ENCODE measurements around the gene BMS1. TPM values are rescaled to one million over a fixed set of nuclear protein-coding genes. Genes with fewer than 3 reads are reported as not detected.

BMS1 gene
- total RNA-seq, 1 experiment from 2014 or later = 32.3 TPM

DNA sequence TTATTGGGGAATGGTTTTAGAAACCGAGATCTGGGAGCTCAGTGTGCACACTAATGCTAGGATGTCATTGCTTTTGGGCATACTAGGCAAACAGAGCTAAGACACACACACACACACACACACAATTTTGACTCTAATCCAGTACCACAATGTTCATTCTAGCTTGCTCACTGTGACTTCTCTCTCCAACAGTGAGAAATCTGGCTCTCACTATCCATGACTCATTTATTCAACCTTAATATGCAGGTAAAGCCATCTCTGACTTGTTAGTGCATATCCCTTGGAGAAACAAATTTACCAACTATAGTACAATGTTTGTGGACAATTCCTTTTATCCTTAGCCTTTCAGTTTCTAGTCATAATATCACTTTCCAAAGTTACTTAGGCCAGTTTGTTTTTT, 5.9 kb upstream of the BMS1 start:
- ATAC-seq (no peak), DNase-seq (ENCODE audit: low read depth, low spot score) (no peak)
- Histone ChIP-seq H3K4me3 (ENCODE audit: low read depth in 2 of 2, low read length in 2 of 2) (no peak overlapping the region), H3K36me3 (ENCODE audit: control insufficient read depth, insufficient read depth, low read length) (no peaks in the 10 kb centered on the region), H3K4me1 (ENCODE audit: control insufficient read depth, insufficient read depth, low read length) (no peaks in the 10 kb centered on the region), H3K27me3 (ENCODE audit: control insufficient read depth, insufficient read depth, low read length) (peaks cover 12% of the 10 kb centered on the region; the same call in 1 of the 2 replicates), H3K9me3 (ENCODE audit: control insufficient read depth, insufficient read depth, low read depth, low read length) (no peaks in the 10 kb centered on the region), H3K27ac (ENCODE audit: low read length) (no peak overlapping the region)
- in situ Hi-C loops (cut with HindIII; ENCODE audit: low pct_unique_long_range_greater_than_20kb, low sequenced_read_pairs) = no loop called here
- TF ChIP-seq POLR2AphosphoS5 (IDR thresholded peaks at IDR 0.05; ENCODE audit: low read depth, low read length) = no peak
- no peak for TF ChIP-seq TCF7L2 (IDR thresholded peaks at IDR 0.05; ENCODE audit: low read depth, low read length)
- TF ChIP-seq, protein P1, sequence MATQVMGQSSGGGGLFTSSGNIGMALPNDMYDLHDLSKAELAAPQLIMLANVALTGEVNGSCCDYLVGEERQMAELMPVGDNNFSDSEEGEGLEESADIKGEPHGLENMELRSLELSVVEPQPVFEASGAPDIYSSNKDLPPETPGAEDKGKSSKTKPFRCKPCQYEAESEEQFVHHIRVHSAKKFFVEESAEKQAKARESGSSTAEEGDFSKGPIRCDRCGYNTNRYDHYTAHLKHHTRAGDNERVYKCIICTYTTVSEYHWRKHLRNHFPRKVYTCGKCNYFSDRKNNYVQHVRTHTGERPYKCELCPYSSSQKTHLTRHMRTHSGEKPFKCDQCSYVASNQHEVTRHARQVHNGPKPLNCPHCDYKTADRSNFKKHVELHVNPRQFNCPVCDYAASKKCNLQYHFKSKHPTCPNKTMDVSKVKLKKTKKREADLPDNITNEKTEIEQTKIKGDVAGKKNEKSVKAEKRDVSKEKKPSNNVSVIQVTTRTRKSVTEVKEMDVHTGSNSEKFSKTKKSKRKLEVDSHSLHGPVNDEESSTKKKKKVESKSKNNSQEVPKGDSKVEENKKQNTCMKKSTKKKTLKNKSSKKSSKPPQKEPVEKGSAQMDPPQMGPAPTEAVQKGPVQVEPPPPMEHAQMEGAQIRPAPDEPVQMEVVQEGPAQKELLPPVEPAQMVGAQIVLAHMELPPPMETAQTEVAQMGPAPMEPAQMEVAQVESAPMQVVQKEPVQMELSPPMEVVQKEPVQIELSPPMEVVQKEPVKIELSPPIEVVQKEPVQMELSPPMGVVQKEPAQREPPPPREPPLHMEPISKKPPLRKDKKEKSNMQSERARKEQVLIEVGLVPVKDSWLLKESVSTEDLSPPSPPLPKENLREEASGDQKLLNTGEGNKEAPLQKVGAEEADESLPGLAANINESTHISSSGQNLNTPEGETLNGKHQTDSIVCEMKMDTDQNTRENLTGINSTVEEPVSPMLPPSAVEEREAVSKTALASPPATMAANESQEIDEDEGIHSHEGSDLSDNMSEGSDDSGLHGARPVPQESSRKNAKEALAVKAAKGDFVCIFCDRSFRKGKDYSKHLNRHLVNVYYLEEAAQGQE (IDR thresholded peaks at IDR 0.05; ENCODE audit: insufficient read depth in 1 of 2, low read depth in 2 of 2, low read length in 1 of 2) = no peak
- no peak for TF ChIP-seq SIN3A (IDR thresholded peaks at IDR 0.05; ENCODE audit: borderline replicate concordance, insufficient read depth, low read depth, low read length)
- TF ChIP-seq, protein P2, sequence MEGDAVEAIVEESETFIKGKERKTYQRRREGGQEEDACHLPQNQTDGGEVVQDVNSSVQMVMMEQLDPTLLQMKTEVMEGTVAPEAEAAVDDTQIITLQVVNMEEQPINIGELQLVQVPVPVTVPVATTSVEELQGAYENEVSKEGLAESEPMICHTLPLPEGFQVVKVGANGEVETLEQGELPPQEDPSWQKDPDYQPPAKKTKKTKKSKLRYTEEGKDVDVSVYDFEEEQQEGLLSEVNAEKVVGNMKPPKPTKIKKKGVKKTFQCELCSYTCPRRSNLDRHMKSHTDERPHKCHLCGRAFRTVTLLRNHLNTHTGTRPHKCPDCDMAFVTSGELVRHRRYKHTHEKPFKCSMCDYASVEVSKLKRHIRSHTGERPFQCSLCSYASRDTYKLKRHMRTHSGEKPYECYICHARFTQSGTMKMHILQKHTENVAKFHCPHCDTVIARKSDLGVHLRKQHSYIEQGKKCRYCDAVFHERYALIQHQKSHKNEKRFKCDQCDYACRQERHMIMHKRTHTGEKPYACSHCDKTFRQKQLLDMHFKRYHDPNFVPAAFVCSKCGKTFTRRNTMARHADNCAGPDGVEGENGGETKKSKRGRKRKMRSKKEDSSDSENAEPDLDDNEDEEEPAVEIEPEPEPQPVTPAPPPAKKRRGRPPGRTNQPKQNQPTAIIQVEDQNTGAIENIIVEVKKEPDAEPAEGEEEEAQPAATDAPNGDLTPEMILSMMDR (IDR thresholded peaks at IDR 0.05) = no peak
- POLR2A ChIA-PET = no interaction called here
- BruUV-seq (replicated peaks) = no TSS peak
- intact Hi-C loops (cut with micrococcal nuclease; ENCODE audit: unreplicated experiment) = no loop called here
- CTCF ChIA-PET = no interaction called here

DNA sequence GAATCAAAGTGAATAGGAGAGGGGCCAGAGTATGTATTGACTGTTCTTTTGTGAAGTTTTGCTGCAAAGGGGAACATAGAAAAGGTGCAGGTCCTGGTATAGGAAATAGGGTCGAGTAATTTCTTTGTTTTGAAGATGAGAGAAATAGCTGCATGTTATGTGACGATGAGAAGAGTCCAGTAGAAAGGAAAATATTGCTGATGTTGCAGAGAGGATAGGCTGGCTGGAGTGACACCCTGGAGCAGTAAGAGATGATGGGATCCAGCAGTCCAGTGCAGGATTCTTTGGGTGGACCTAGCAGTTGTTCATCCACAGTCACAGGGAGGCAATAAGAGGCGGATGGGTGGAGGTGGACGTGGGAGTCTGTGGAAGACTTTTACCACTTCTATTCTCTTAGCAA, 2.1 kb upstream of the BMS1 start:
- ATAC-seq = no peak
- Histone ChIP-seq H3K9me3 (ENCODE audit: control insufficient read depth, insufficient read depth, low read depth, low read length) (no peaks in the 10 kb centered on the region), H3K4me3 (ENCODE audit: low read depth in 2 of 2, low read length in 2 of 2) (no peak overlapping the region), H3K36me3 (ENCODE audit: control insufficient read depth, insufficient read depth, low read length) (peaks cover 20% of the 10 kb centered on the region), H3K4me1 (ENCODE audit: control insufficient read depth, insufficient read depth, low read length) (peaks cover 4% of the 10 kb centered on the region; the same call in 1 of the 2 replicates), H3K27me3 (ENCODE audit: control insufficient read depth, insufficient read depth, low read length) (peaks cover 11% of the 10 kb centered on the region; the same call in 1 of the 2 replicates), H3K27ac (ENCODE audit: low read length) (no peak overlapping the region)
- POLR2A ChIA-PET = no interaction called here
- BruUV-seq (replicated peaks) = no TSS peak
- intact Hi-C loops (cut with micrococcal nuclease; ENCODE audit: unreplicated experiment) = no loop called here
- TF ChIP-seq, protein P1 (IDR thresholded peaks at IDR 0.05; ENCODE audit: insufficient read depth in 1 of 2, low read depth in 2 of 2, low read length in 1 of 2) = no peak
- TF ChIP-seq TCF7L2 (IDR thresholded peaks at IDR 0.05; ENCODE audit: low read depth, low read length) (no peak), POLR2AphosphoS5 (IDR thresholded peaks at IDR 0.05; ENCODE audit: low read depth, low read length) (no peak), SIN3A (IDR thresholded peaks at IDR 0.05; ENCODE audit: borderline replicate concordance, insufficient read depth, low read depth, low read length) (no peak)
- TF ChIP-seq, protein P2 (IDR thresholded peaks at IDR 0.05) = no peak
- no peak for DNase-seq (ENCODE audit: low read depth, low spot score)
- in situ Hi-C loops (cut with HindIII; ENCODE audit: low pct_unique_long_range_greater_than_20kb, low sequenced_read_pairs) = no loop called here
- CTCF ChIA-PET = no interaction called here
